HG03565 (cell line): ENCODE data around the gene PDGFB.

Source experiments
- ATAC-seq: cut with Tn5 transposase; IDR thresholded peaks from one replicate; pipeline ENCODE4 v1.9.1; 2021; ENCODE audit warnings: mild to moderate bottlenecking, moderate library complexity; ENCODE audit not compliant: unreplicated experiment

PDGFB gene

DNA sequence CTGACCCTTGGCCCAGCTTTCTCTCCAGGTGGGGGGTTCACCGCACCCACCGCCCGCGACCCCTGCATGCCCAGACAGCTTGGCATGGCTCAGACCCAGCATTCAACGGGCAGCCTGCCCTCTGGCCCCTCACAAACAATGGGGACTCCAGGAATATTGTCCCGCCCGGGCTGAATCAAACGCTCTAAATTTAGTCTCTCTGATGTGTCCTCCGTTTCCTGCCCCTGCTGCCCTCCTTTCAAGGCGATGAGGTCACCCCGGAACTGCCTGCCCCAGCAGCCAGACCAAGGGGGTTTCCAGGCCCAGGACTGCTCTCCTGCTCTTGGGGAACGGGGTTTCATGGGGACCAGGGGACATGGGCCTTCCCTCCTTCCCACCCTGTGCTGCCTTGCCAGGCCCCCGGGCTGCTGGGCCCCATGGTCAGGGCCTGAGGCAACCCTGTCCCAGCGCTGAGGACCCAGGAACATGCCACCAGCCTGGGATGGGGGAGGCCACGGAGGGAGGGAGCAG lies 10.1 kb upstream of the PDGFB start:
- ATAC-seq: no peak

DNA sequence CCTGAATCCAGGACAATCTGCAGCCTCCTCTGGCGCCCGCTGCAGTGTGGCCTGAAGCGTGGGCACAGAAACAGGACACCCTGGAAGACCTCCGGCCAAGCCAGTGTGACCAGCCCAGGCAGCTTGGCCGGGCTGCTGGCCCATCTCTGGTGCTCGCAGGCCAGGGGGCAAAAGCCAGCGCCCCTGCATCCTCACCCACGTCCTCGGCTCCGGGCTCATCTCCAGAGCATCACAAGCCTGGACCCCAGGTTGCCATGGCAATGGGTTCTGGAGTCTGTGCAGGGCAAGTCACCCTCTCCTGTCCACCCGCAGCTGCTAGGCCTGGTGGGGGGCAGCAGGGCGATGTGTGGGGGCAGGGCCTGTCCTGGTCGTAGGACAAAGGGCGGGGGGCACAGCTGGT lies 9.3 kb upstream of the PDGFB start:
- no peak for ATAC-seq

DNA sequence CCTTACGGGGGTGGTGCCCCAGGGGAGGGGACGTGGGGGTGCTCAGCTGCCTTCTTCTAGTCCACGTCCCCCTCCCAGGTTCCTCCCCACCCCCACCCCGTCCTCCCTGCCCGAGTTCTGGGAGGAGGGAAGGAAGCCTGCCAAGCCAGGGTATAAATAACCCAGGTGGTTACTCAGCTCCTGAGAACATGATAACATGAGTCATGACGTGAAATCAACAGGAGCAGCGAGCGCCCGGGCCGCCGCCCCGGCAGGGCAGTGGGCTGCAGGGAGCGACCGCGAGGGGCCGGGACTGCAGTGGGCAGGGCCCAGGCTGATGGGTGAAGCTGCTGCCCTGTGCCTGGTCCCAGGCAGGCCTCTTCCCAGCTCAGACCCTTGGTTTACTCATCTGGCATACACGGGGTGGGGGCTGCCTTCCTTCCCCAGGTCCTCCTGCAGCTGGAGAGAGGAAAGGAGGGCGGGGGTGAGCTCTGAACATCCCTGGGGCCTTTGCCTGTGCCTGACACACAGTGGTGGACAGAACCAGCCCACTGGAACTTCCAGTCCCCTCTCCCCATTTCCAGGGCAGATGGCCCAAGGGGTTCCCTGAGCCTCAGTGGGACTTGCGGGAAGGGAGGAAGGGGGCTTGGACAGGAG lies 8.8 kb upstream of the PDGFB start:
- no peak for ATAC-seq

DNA sequence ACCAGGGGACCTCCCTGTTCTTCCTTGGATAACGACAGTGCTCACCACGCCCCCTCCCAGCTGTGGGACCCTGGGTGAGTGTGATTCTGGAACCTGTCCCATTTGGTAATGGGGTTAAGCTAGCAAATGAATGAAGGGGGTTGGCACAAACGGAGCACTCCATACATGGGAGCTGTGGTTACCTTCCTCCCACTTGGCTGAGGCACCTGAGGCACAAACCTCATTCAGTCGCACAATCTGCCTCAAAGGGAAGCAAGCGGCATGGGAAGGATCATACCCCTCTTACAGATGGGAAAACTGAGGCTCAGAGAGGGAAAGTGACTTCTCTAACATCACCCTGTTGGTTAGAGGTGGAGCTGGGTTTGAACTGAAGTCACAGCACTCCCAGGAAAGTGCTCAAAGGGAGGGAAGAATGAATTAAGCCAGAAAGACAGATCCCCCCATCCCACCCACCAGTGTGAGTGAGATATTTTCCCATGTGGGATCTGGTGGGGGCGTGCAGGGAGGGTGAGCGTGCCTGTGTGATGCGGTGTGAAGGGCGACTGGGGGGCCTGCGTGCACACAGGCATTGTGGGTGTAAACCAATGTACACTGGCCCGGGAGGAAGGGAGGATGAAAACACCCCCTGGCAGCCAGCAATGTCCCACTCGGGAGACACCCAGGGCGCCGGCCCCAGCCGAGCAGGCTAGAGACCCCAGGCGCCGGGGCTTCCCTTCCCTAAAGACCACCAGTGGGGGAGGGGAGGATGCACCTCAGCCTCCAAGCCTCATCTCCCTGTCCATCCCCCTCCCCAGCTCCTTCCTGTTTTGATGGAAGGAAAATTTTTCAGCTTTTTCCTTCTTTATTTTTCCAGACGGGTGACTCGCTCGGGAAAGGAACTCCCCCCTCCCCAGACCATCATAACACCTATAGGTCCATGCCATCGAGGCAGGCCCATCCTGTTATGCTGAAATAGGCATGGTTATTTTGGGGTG lies 8.0 kb upstream of the PDGFB start:
- no peak for ATAC-seq

DNA sequence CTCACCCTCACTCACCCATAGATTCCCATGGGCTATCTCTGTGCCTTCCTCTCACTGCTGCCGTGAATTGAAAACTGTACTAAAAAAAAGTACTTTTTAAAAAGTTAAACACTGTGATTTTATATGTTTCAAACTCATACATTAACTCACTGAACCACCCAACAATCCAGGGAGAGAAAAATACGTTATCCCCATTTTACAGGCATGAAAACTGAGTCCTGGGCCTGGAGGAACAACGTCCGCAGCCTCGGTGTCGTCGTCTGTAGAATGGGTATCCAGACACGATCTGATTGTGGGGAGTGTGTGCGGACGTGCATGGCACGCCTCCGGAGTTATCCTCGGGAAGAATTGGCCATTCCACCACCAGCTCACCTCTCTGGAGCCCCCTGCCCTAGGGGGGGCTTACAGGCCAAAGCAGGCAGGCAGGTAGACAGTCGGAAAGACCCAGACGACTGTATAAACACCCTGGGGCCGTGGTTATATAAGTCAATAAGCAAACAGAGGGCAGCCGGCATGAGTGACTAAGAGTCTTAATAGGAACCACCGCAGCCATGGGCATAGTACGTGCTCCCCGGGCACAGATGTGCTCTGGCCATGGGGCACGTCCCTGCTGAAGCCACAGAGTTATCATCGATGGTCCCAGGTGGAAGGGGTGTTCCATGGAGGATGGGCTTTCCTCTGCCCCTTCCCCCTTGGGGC lies 7.1 kb upstream of the PDGFB start:
- no peak for ATAC-seq

DNA sequence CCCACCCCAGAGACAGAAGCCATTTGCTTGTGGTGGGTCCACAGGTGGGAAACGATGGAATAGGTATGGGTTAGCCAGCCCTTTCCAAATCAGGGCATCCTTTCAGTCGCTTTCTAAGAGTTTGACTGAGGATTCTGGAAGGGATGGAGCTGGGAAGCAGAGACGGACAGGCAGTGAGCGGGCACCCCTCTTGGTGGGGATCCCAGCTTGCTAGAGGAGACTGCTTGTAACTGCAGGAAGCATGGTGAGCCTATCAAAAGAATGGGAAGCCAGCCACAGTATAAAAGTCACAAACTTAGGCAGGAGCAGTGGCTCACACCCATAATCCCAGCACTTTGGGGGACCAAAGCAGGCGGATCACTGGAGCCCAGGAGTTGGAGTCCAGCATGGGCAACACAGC lies 6.1 kb upstream of the PDGFB start:
- no peak for ATAC-seq

DNA sequence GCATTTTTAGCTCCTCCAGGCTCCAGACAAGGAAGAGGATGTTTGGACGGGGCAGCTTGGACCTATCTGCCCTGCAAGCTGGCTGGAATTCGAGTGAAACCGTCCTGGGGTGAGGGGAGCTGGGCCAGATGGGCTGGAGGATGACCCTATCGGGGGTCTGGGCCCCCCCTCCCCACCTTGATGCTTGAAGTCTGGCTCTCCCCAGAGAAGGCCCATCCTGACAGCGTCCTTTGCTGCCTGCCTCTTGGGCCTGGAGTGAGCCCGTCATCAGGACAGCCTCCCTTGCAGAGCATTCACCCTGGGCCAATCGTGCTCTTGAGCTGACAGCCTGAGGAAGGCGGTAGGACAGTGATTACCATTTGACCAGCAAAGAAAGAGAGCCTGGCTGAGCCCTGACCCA lies 5.3 kb upstream of the PDGFB start:
- no peak for ATAC-seq

DNA sequence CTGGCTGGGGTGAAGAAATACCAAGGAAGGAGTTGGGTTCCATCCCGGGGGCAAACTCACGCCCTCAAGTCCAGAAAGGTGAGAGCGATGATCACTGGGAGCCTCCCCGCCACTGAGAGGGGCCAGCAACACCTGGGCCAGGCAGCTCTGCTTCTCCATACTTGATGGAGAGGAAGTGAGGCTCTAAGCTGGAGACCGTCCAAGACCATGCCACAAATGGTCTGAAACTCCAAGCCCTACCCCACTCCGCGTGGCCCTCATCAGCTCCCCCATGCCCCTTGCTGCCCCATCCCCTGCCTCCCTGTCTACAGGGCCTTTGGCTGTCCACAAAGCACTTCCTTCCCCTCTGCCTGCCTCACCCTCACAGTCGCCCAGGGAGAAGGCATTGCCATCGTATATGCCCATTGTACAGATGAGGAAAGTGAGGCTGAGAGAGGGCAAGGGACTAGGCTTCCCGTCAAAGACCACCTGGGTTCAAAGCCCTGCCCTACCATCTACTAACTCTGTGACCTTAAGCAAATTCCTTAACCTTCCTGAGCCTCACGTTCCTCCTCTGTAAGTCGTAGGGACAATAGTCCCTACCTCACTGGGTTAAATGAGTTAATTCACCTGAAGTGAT lies 4.4 kb upstream of the PDGFB start:
- no peak for ATAC-seq

DNA sequence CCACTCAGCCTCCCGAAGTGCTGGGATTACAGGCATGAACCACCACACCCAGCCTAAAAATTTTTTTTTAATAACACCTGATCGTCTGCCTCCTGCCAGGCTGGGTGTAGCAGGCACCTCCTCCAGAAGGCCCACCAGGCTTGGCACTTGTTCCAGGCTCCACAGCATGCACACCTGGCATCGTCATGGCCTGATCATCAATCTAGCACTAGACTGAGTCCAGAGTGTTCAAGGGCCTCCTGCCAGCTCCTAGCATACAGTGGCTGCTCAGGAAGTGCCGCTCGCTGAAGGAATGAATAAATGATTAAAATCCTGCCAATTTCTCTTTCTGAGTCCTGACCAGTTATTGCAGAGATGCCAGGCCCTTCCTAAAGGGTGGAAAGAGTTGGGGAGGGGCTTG lies 3.5 kb upstream of the PDGFB start:
- no peak for ATAC-seq

DNA sequence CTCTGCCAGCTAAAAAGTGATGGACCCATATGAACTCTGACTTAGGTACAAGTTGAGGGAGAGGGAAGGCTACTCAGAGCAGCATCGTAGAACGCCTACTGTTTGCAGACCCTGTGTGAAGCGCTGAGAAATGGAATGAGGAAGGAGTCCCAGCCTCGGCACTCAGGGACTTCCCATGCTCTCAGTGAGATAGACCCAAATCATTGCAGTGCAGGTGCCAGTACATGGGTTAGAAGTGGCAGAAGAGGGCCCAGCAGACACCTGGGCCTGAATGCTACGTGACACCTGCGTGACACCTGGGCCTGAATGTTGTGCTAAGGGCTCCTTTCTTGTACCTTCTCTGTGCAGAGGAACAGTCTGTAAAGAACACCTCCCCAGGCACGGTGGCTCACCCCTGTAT lies 2.6 kb upstream of the PDGFB start:
- no peak for ATAC-seq

DNA sequence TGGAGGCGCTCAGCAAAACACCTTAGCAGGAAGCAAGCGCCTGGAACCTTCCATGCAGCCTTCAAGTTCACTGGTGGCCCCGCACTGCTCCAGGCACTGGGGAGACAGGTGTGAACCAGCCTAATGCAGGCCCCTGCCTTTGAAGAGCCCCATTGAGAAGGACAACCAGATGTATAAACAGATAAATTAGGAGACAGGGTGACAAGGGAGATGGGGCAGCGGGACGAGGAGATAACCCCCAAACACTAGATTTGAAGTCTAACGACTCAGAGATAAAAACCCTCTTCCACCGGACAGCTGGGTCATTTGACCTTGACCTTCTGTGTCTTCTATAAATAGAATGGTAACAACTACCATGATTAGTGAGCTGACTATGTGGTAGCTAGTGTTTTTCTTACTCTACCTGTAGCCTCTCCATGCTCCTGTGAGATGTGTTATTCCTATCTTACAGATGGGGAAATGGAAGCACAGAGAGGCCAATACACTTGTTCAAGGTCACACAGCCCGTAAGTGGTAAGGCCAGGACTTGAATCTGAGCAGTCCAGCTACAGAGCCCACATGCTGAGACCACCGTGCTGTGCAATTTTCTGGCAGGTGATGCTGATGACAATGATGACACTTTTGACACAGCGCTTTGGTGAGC lies 2.0 kb upstream of the PDGFB start:
- ATAC-seq: no peak

DNA sequence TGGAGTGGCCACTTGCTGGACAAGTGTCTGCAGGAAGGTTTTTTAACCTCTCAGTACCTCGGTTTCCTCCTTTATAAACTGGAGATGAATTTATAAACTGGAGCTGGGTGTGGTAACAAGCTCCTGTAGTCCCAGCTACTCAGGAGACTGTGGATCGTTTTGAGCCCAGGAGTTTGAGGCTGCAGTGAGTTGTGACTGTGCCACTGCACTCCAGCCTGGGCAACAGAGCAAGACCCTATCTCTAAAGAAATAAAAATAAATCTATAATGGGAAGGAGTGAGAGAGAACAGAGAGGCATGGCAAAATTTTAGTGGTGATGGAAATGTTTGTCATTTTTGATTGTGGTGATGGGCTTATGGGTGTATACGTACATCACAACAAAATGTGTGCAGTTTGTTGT lies 1.4 kb upstream of the PDGFB start:
- ATAC-seq: no peak

DNA sequence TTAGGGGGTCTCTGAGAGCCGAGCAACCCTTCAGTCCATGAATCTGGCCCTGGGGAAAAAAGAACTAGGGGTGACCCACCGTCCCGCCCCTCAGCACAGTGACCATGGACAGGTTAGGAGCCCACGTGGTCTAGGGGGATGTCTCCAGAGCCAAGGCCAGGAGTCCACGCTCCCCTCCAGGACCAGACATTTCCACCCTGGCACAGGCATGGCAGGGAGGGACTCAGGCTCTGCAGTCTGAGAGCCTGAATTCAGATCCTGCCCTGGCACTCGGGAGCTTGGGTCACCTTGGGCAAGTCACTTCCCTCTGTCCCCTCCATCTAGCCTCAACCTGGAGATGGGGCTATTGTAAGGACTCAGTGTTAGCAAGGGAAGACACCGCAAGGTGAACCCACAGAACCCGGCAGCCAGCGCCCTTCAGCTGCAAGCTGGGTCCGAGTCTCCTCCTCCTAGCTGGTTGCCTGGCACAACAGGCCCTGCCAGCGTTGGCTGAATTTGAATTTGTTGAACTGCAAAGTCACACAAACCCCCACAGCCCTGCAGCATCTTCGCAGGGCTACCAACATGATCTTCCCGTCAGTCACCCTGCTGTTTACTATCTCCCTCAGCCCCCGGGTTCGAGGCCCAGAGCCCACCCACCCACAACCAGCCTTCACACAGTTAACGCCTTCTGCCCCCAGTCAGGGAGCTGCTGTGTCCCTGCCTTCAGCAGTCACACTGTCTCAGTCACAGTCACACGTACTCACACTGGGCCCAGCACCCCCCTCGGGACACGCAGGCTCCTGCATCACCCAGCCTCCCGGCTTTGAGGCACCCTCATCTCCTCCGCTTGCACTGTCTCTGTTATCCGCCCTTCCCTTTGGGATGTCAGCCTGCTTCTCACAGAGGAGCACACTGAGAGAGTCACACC lies 603 bp upstream of the PDGFB start:
- ATAC-seq: no peak

DNA sequence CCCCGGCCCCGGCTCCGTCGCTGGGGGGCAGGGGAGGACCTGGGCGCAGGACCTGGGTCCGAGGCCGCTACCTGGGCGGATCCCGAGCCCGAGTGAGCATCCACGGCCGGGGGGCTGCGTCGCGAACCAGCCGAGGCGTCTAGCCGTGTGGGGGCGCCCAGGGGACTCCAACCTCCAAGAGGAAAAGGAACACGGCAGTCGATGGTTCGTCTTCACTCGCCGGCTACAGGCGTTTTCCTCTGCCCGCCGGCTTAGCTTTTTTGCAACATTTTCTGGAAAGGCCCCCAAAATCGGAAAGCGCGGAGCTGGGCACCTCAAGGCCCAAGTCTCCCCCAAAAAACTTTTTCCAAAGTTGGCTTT lies 666 bp downstream of the PDGFB start:
- ATAC-seq: no peak

DNA sequence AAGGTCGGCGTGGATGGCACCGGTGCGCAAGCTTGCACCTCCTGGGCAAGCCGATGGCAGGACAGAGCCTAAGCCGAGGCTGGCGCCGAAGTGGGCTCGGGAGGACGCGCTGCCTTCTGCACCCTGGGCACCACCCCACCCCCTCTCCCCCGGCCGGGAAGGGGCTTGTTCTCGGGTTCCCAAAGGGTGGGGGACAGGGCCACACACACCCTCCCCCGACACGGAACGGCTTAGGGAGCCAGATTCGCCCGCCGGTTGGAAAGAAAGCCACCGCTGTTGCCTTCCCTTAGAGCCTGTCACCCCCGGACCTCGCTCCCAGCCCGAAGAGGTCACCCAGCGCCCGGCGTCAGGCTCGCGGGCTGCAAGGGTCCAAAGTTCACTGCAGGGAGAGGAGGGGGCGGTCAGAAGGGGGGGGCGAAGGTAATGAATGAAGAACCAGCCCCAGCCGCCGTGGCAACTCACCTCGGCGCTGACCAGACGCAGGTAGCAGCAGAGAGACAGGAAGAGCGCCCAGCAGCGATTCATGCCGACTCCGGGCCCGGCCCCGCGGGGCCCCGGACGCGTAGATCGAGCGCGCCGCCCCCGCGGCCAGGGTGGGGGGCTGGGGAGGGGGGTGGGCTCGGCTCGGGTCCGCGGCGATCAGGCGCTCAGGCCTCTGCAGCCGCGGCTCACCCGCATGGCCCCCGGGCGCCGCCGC lies 1.2 kb downstream of the PDGFB start:
- ATAC-seq: no peak

DNA sequence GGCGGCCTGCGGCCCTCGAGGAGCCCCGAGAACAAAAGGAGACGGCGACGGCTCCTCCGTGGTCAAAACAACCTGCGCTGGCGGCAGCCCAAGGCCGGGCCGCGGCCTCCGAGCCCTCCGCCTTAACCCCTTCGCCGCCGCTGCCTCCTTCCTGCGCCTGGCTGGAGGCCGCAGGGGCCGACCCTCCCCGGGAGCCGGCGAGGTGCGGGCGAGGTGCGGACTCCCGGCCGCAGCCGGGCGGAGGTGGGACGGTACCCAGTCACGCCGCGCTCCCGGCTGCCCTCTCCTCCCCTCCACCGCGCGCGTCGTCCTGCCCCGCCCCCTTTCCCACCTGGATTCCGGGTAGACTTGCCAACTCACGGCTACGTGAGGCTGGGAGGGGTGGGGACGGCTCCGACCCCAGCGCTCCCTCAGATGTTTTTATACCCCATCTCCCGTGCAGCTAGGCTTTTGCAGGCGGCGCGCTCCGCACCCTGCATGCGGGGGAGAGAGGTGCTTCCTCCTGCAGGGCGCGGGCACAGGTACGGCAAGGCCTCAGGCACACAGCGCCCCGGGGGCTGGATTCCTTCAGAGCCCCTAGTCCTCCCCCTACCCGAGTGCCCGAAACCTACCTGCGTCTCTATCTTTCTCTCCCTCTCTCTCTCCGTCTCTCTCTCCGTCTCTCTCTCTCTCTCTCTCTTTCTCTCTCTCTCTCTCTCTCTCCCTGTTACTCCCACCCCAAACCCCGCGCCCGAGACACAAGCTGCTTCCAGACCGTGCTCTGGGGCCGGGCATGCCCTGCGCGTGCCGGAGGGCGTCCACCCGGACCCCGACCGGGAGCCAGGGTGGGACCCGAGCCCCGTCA lies 2.0 kb downstream of the PDGFB start:
- no peak for ATAC-seq

DNA sequence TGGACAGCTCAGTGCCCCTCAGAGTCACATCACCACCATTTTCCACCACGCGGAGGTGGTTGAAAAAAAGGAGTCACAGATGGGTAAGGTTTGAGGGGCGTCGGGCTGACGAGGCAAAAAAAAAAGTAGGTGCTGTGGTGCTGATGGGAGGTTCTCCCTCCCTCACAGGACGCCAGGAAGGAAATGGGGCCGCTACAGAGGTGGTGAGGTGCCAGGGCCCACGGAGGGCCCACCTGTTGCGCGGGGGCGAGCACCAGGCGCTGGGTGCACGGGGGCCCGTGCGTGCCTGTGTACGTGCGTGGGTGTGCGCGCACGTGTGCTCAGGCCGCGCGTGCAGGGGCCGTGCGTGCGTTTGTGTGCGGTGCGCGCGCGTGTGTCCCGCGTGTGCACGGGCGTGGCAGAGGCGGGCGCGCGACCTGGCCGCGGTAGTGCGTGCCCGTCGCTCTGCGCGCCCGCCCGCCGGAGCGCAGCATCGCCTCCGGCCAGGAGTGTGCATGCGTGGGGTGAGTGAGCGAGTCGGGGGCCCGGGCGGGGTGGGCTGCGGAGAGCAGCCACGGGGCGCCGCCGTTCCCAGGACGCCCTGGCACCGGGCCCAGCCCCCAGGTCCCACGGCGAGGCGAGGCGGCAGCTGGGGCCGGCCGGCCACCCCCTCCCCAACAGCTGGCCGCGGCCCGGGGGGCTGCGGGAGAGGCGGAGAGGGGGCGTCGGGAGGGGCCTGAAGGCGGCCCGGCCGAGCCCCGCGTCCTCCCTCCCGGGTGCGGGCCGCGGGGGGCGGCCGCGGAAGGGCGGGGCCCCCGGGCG lies 2.8 kb downstream of the PDGFB start:
- ATAC-seq: no peak
